Subcutaneous adipose tissue (tissue), 4 donors: ENCODE results near the gene UCN. TPM values are rescaled to one million over a fixed set of nuclear protein-coding genes. Genes with fewer than 3 reads are reported as not detected.

ENCODE experiments used
- CTCF ChIP-seq: fragments of 450-650 bp; IDR thresholded peaks from one replicate; pipeline ENCODE4 v1.5.1; 2016; ENCODE audit warnings: low read depth, mild to moderate bottlenecking, control low read depth, antibody characterized with exemption, moderate library complexity
- total RNA-seq, 4 donors: library from RNA; depleted of rRNA; stranded (reverse); fragments of >200 nt; gene quantifications; one replicate each; pipeline ENCODE4 v1.1.0, GENCODE V29; 2016

The UCN gene
- total RNA-seq, 4 donors from 2014 or later: 1.7 to 3.4 (median 2.9) TPM; not detected in 1

- TF ChIP-seq CTCF: no peak
Measured at GRCh38 chr2:27303093-27304025, 4.9 kb downstream of the UCN start.

GRCh38 chr2:27298391-27299080, 9.7 kb downstream of the UCN start:
- TF ChIP-seq CTCF: no peak

GRCh38 chr2:27297195-27297594, 11.1 kb downstream of the UCN start:
- no peak for TF ChIP-seq CTCF

GRCh38 chr2:27296481-27296880, 11.8 kb downstream of the UCN start:
- TF ChIP-seq CTCF: no peak

- TF ChIP-seq CTCF: no peak
Measured at GRCh38 chr2:27294928-27295327, 13.3 kb downstream of the UCN start.

GRCh38 chr2:27291865-27292264, 16.4 kb downstream of the UCN start:
- TF ChIP-seq CTCF: no peak

- no peak for TF ChIP-seq CTCF
Measured at GRCh38 chr2:27290549-27290948, 17.7 kb downstream of the UCN start.
